K562 (cell line): ENCODE measurements around the gene CD44. TPM values are rescaled to one million over a fixed set of nuclear protein-coding genes. Genes with fewer than 3 reads are reported as not detected.

Experiments used
- ATAC-seq: fragments of 200-7000 bp; cut with Tn5 transposase; 3 replicates; pipeline ENCODE4 v1.9.1; 2020; ENCODE audit warnings: moderate library complexity
- BruUV-seq: library from RNA; stranded (reverse); fragments of 400-500 nt; replicated peaks from 2 replicates; lab custom pipeline; 2021; lab: Mats Ljungman, UMichigan
- CTCF ChIA-PET: fragments of 300-600 bp; formaldehyde crosslinking; extraction: SDS; loops from one replicate; lab custom pipeline; 2021; ENCODE audit warnings: low intra/inter-chr PET ratio; lab: Yijun Ruan, JAX
- POLR2A ChIA-PET: fragments of 300-600, 350-650 bp; sonication (Branson Sonifier 250); formaldehyde crosslinking; extraction: SDS; loops from one replicate; lab custom pipeline; 2021; ENCODE audit warnings: antibody characterized with exemption, inconsistent platforms; lab: Yijun Ruan, JAX
- DNase-seq, 4 experiments: peaks; one replicate each; pipeline versions ENCODE4 v3.0.0 to v3.0.0-alpha.2; 2011 to 2018; ENCODE audit warnings: low spot score in 3 of 4, mixed read lengths in 3 of 4; ENCODE audit errors: extremely low read depth in 1 of 4
- FAIRE-seq: peaks from 2 replicates; lab custom pipeline; 2011; peaks lifted over from hg19 to GRCh38; lab: Jason Lieb, UNC
- H2AFZ ChIP-seq: 2 replicates; pipeline ENCODE4 v1.6.0; 2011; ENCODE audit warnings: low read depth, low read length, control low read depth, inconsistent platforms
- H3K27ac ChIP-seq: fragments of 200-600 bp; 3 replicates; pipeline ENCODE4 v1.8.0; 2011; ENCODE audit warnings: low read depth, mild to moderate bottlenecking, control low read depth, inconsistent platforms, low read length, moderate library complexity, mixed read lengths; ENCODE audit errors: extremely low read depth
- H3K27me3 ChIP-seq, 2 experiments: fragments of 300-600 bp in 1 of 2; 2 replicates in 1 of 2; 3 replicates in 1 of 2; pipeline versions ENCODE4 v1.6.0 to v1.8.0; 2011; ENCODE audit warnings: inconsistent platforms in 2 of 2, low read length in 2 of 2, mild to moderate bottlenecking in 1 of 2, mixed read lengths in 1 of 2, moderate library complexity in 1 of 2; ENCODE audit not compliant: control insufficient read depth in 2 of 2, insufficient read depth in 2 of 2
- H3K36me3 ChIP-seq: fragments of 300-600 bp; 3 replicates; pipeline ENCODE4 v1.8.0; 2011; ENCODE audit warnings: mild to moderate bottlenecking, low read length, inconsistent platforms; ENCODE audit not compliant: control insufficient read depth, insufficient read depth
- H3K4me1 ChIP-seq, 2 experiments: fragments of 200-600 bp in 1 of 2; replicated peaks in 1 of 2; 2 replicates in 1 of 2; 3 replicates in 1 of 2; pipeline versions ENCODE4 v1.5.1 to v1.8.0; 2011; ENCODE audit warnings: inconsistent platforms in 2 of 2, low read length in 2 of 2, mild to moderate bottlenecking in 1 of 2, mixed read lengths in 1 of 2, moderate library complexity in 1 of 2; ENCODE audit not compliant: control insufficient read depth in 2 of 2, insufficient read depth in 2 of 2
- H3K4me2 ChIP-seq: 2 replicates; pipeline ENCODE4 v1.6.1; 2011; ENCODE audit warnings: low read length, control low read depth, inconsistent platforms, mixed read lengths; ENCODE audit not compliant: insufficient read depth
- H3K4me3 ChIP-seq: fragments of 200-600 bp; sonication (generic), shearing (Covaris generic); 2 replicates; pipeline ENCODE4 v1.5.1; 2016; ENCODE audit warnings: control low read depth, inconsistent platforms
- H3K79me2 ChIP-seq: fragments of 200-600 bp; 3 replicates; pipeline ENCODE4 v1.8.0; 2011; ENCODE audit warnings: low read length, inconsistent platforms; ENCODE audit not compliant: control insufficient read depth, insufficient read depth
- H3K9ac ChIP-seq, 2 experiments: 2 replicates each; pipeline versions ENCODE4 v1.6.0 to v1.6.1; 2011; ENCODE audit warnings: low read depth in 2 of 2, low read length in 2 of 2, control low read depth in 1 of 2, inconsistent platforms in 1 of 2, mild to moderate bottlenecking in 1 of 2, mixed read lengths in 1 of 2; ENCODE audit not compliant: insufficient read depth in 1 of 2
- H3K9me1 ChIP-seq: one replicate; pipeline ENCODE4 v1.6.0; 2011; ENCODE audit warnings: inconsistent platforms, mild to moderate bottlenecking, low read length, moderate library complexity; ENCODE audit not compliant: control insufficient read depth, insufficient read depth
- H3K9me3 ChIP-seq: replicated peaks from 2 replicates; pipeline ENCODE4 v1.5.1; 2011; ENCODE audit warnings: low read depth, low read length, inconsistent platforms; ENCODE audit not compliant: control insufficient read depth, insufficient read depth
- H4K20me1 ChIP-seq: replicated peaks from 2 replicates; pipeline ENCODE4 v1.6.1; 2011; ENCODE audit warnings: low read length, inconsistent platforms, mixed read lengths; ENCODE audit not compliant: control insufficient read depth, insufficient read depth
- ELF1 ChIP-seq: fragments of 200-800 bp; sonication (Bioruptor generic); IDR thresholded peaks from 2 replicates; pipeline ENCODE4 v1.6.1; 2016; ENCODE audit warnings: missing genetic modification characterization, missing compliant biosample characterization
- HDGF ChIP-seq: fragments of 450-650 bp; IDR thresholded peaks from 2 replicates; pipeline ENCODE4 v1.6.1; 2016
- MCM7 ChIP-seq, 2 experiments: fragments of 450-650 bp; IDR thresholded peaks; 2 replicates each; pipeline ENCODE4 v1.6.1; 2016 to 2018
- MTA1 ChIP-seq: fragments of 450-650 bp; IDR thresholded peaks from 2 replicates; pipeline ENCODE4 v1.6.1; 2017; ENCODE audit warnings: borderline replicate concordance
- NCOA1 ChIP-seq: fragments of 450-650 bp; IDR thresholded peaks from 2 replicates; pipeline ENCODE4 v1.6.1; 2016; ENCODE audit warnings: low read depth
- NRF1 ChIP-seq, 2 experiments: fragments of 450-650 bp; IDR thresholded peaks in 1 of 2; conservative IDR thresholded peaks in 1 of 2; 2 replicates each; pipeline ENCODE4 v1.6.1; 2014; ENCODE audit warnings: mild to moderate bottlenecking in 2 of 2
- OTX1 ChIP-seq: fragments of 450-650 bp; formaldehyde crosslinking; IDR thresholded peaks from 2 replicates; pipeline ENCODE4 v1.4.0; 2022; ENCODE audit warnings: mild to moderate bottlenecking
- POLR3A ChIP-seq: IDR thresholded peaks from 2 replicates; pipeline ENCODE4 v1.6.1; 2011; ENCODE audit warnings: borderline replicate concordance, mild to moderate bottlenecking, moderate library complexity; ENCODE audit not compliant: insufficient read length, insufficient read depth; ENCODE audit errors: extremely low read depth
- RREB1 ChIP-seq: fragments of 250-450 bp; sonication (Bioruptor Pico); IDR thresholded peaks from 2 replicates; pipeline ENCODE4 v1.4.0; 2020
- SMAD3 ChIP-seq: fragments of 450-650 bp; formaldehyde crosslinking; conservative IDR thresholded peaks from 2 replicates; pipeline ENCODE4 v1.4.0; 2020; ENCODE audit warnings: mild to moderate bottlenecking
- THRAP3 ChIP-seq: fragments of 450-650 bp; IDR thresholded peaks from 2 replicates; pipeline ENCODE4 v1.6.1; 2016; ENCODE audit warnings: mild to moderate bottlenecking, inconsistent platforms, borderline replicate concordance
- ZNF76 ChIP-seq: fragments of 250-450 bp; sonication (Bioruptor Pico); IDR thresholded peaks from 2 replicates; pipeline ENCODE4 v1.4.0; 2020; ENCODE audit warnings: mild to moderate bottlenecking, moderate library complexity, borderline replicate concordance
- WGBS: fragments of 100-300 bp; shearing (Covaris generic); methylation state at CpG from one replicate; pipeline ENCODE4 v1.1.6; 2016; ENCODE audit warnings: low coverage, mixed read lengths; ENCODE audit not compliant: insufficient coverage; ENCODE audit errors: missing lambda C conversion rate; 5-methylcytosine and 5-hydroxymethylcytosine counted together
- in situ Hi-C: fragments of 300-500 bp; cut with MboI; formaldehyde crosslinking; loops from 4 replicates; pipeline ENCODE4 v1.15.0; 2018; ENCODE audit warnings: inconsistent platforms, mixed read lengths
- intact Hi-C: fragments of 100-400 bp; cut with micrococcal nuclease; formaldehyde crosslinking; loops from 2 replicates; pipeline ENCODE4 v1.14.2; 2022
- polyA plus RNA-seq, 8 experiments: library from polyadenylated mRNA; depleted of rRNA in 4 of 8; stranded (reverse) in 5 of 8; unstranded in 3 of 8; fragments of >200 nt; fragmentation: Nextera tagmentation in 2 of 8; fragmentation: Illumina TruSeq in 1 of 8; extraction: Ambion mirVana in 2 of 8; extraction: Trizol in 1 of 8; gene quantifications; 2 replicates each; pipeline versions ENCODE4 v1.2.1 to v1.2.3, GENCODE V29; 2011 to 2014; ENCODE audit warnings: inconsistent platforms in 1 of 8, missing spikeins in 1 of 8
- total RNA-seq, 7 experiments: library from RNA; depleted of rRNA in 6 of 7; stranded (reverse); fragments of >200 nt in 6 of 7; fragmentation: Illumina TruSeq in 2 of 7; extraction: Trizol in 2 of 7; gene quantifications; 2 replicates each; pipeline versions ENCODE4 v1.2.1 to v1.2.3, GENCODE V29; 2011 to 2021; ENCODE audit warnings: low replicate concordance in 1 of 7

CD44 gene
- total and polyA plus RNA-seq, 9 of the 15 experiments (the other 6 are each of a cell fraction or from before 2014, with no cell fraction given), result 1.2 to 13.9 (median 3.0) TPM

DNA sequence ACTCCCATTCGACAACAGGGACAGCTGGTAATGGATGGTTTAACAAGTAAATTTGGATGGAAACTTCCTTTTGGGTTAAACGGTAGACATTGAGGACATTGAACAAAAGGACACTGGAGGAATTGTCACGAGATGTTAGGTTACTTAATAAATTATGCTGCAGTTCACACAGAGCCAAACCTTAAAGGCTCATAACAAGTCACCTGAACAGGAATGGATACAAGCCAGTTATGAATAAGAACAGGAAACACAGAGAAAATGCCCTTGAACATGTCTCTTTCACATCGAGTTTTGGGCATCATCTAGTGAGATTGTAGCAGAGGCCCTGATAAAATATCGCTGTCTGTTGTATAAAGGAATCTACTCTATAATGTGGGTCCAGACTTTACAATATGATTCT, 65.6 kb downstream of the CD44 start:
- no peaks in the 10 kb centered on the region for H3K9me3 ChIP-seq
- ChIA-PET CTCF (no interaction called here), POLR2A (no interaction called here)
- DNase-seq (no peak), ATAC-seq (no peak), FAIRE-seq (no peak)
- no peaks in the 10 kb centered on the region for H4K20me1 ChIP-seq
- H3K9me1 ChIP-seq, result no peaks in the 10 kb centered on the region
- H3K27me3 ChIP-seq, result no peaks in the 10 kb centered on the region; a peak in 1 of 5 replicates
- no peak overlapping the region for H3K4me2 ChIP-seq
- WGBS, result 2% methylated on average over 5 of the region's 5 CpGs
- H3K36me3 ChIP-seq, result no peaks in the 10 kb centered on the region
- no peak overlapping the region for H3K9ac ChIP-seq
- no TSS peak for BruUV-seq
- in situ Hi-C loops (no loop called here), intact Hi-C loops (no loop called here)
- H3K79me2 ChIP-seq, result no peaks in the 10 kb centered on the region
- no peak overlapping the region for H2AFZ ChIP-seq
- H3K4me3 ChIP-seq, result no peak overlapping the region
- TF ChIP-seq OTX1 (CRISPR knock-in tag), result no peak
- TF ChIP-seq SMAD3 (CRISPR knock-in tag), result no peak
- TF ChIP-seq ELF1 (tag), result no peak
- no peak for TF ChIP-seq ZNF76 (CRISPR knock-in tag)
- no peak for TF ChIP-seq MTA1
- no peak for TF ChIP-seq HDGF
- TF ChIP-seq RREB1, result no peak
- no peak for TF ChIP-seq NRF1 (conservative IDR thresholded peaks at IDR 0.05 in 1 of 2, IDR thresholded peaks at IDR 0.05 in 1 of 2)
- no peak for TF ChIP-seq MCM7 (IDR thresholded peaks at IDR 0.05)
- no peak for TF ChIP-seq NCOA1
- TF ChIP-seq THRAP3, result no peak
- TF ChIP-seq POLR3A, result no peak
- H3K27ac ChIP-seq, result no peak overlapping the region
- H3K4me1 ChIP-seq, result no peaks in the 10 kb centered on the region
